SH-SY5Y (cell line): ENCODE data around the gene PDHX.
A peak's percentile ranks its signal among the peaks of the same experiment; 100 is the strongest.

Experiments
- GATA2 ChIP-seq: IDR thresholded peaks from 2 replicates; pipeline ENCODE4 v1.6.1; 2011; ENCODE audit warnings: mild to moderate bottlenecking, low read depth, low read length
- GATA3 ChIP-seq: IDR thresholded peaks from 2 replicates; pipeline ENCODE4 v1.6.1; 2011; ENCODE audit warnings: low read depth, mild to moderate bottlenecking, low read length, moderate library complexity

PDHX gene

GRCh38 chr11:34916015-34916842 lies at the start of gene PDHX, which contains the start of gene APIP:
Gene PDHX, plus strand, starts transcription at chr11:34916618. Its CDS starts 38 bp downstream, at chr11:34916656.
Gene APIP, minus strand, starts transcription at chr11:34916379. Its CDS starts 95 bp downstream, at chr11:34916284.
- TF ChIP-seq GATA2 (peak; percentile 38), GATA3 (no peak)

GRCh38 chr11:34869425-34869824 lies 47.0 kb upstream of the PDHX start:
- TF ChIP-seq GATA2 = no peak
- no peak for TF ChIP-seq GATA3

GRCh38 chr11:34870548-34871196 lies 45.7 kb upstream of the PDHX start:
- TF ChIP-seq GATA2 (no peak), GATA3 (no peak)

GRCh38 chr11:34874202-34874601 lies 42.2 kb upstream of the PDHX start:
- no peak for TF ChIP-seq GATA2

- TF ChIP-seq GATA2 (no peak), GATA3 (no peak)
Observed at GRCh38 chr11:34877375-34877975, 38.9 kb upstream of the PDHX start.

GRCh38 chr11:34881900-34882299 lies 34.5 kb upstream of the PDHX start:
- TF ChIP-seq GATA3 (no peak), GATA2 (no peak)

GRCh38 chr11:34886609-34887008 lies 29.8 kb upstream of the PDHX start:
- TF ChIP-seq GATA2 (no peak), GATA3 (no peak)

- TF ChIP-seq GATA3 (no peak), GATA2 (no peak)
Observed at GRCh38 chr11:34887260-34887659, 29.2 kb upstream of the PDHX start.

- no peak for TF ChIP-seq GATA3
- TF ChIP-seq GATA2 = no peak
Observed at GRCh38 chr11:34890089-34890488, 26.3 kb upstream of the PDHX start.

GRCh38 chr11:34890812-34891211 lies 25.6 kb upstream of the PDHX start:
- TF ChIP-seq GATA3 = no peak
- TF ChIP-seq GATA2 = no peak

- TF ChIP-seq GATA2 (no peak), GATA3 (no peak)
Observed at GRCh38 chr11:34891611-34892010, 24.8 kb upstream of the PDHX start.

GRCh38 chr11:34893416-34893815 lies 23.0 kb upstream of the PDHX start:
- no peak for TF ChIP-seq GATA2
- TF ChIP-seq GATA3 = no peak

- no peak for TF ChIP-seq GATA3
- no peak for TF ChIP-seq GATA2
Observed at GRCh38 chr11:34897171-34897870, 19.1 kb upstream of the PDHX start.

GRCh38 chr11:34898474-34898873 lies 17.9 kb upstream of the PDHX start:
- TF ChIP-seq GATA3 (no peak), GATA2 (no peak)
